GM19468 (cell line): Measurements from ENCODE around the gene CCNQ.
"Not testable (repeated sequence)": the region's sequence is repeated elsewhere in the genome, so short reads cannot be mapped to it uniquely, and the experiment has no call there.

Experiments used
- ATAC-seq: cut with Tn5 transposase; IDR thresholded peaks from one replicate; pipeline ENCODE4 v1.9.1; 2021; ENCODE audit warnings: mild to moderate bottlenecking, moderate library complexity, moderate number of reproducible peaks; ENCODE audit not compliant: unreplicated experiment; ENCODE audit errors: extremely low read depth

Gene CCNQ

DNA sequence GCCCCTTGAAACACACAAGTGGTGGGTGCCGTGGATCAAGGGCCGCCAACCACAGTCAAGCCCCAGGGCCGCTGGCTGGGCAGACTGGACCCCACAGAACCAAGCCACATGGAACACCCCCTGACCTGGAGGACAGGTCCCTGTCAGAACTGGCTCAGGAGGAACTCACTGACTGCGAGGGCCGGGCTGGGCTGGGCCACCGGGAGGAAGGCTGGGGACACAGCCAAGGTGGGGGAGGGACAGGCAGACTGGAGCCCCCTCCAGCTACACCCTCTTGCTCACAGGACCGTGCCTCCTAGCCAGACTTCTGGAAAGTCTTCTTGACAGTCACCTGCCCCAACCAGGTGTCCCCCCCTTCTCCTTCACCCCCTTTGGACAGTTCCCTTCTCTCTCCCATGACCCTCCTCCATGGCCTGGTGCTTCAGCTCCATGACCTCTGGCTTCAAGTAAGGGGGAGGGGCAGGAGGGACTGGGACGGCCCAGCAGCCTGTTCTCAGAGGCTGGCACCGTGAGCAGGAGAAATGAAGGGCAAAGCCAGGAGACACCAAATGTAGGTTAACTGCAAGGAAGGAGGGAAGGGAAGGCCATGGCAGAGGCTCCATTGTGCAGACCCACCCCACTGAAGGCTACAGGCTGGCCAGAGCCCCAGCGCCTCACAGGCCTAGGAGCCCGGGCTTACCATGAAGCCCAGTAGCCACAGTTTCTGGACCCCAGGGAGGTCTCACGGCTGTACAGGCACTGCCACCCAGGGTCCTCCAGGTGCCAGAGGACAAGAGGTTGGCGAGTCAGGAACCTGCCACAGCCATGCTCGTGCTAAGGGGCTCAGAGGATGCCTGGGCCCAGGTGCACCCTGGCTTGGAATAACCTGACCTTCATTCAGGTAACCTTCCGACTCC is 25.5 kb upstream of the CCNQ start:
- ATAC-seq, result no peak

DNA sequence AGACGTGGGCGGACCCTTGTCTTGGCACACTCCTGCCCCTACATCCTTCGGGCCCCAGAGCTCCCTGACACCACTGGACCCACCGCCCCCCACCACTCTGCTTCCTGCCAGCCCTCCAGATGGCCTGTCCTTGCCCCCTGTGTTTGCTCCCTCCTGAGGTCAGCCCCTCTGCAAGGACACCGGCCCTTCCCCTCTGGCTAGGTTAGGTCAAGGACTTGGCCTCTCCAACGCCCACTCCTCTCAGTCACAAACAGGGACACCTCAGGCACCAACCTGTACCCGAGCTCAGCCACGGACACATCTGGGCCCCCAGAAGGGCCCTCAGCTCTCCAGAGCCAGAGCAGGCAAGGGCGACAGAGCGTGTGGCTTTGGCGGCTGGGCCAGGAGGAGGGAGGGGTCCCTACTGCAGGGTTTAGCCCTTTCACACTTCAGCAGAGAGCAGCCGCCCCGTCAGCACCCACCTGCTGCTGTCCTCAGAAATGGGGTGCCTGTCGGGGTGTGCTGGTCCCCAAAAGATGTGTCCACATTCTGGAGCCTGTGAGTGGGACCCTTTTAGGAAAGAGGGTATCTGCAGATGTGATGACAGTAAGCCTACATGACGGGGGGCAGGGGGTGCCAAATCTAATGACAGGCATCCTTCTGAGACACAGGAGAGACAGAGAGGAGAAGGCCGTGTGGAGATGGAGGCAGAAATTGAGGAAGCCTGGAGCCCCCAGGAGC is 24.5 kb upstream of the CCNQ start:
- ATAC-seq, result no peak

DNA sequence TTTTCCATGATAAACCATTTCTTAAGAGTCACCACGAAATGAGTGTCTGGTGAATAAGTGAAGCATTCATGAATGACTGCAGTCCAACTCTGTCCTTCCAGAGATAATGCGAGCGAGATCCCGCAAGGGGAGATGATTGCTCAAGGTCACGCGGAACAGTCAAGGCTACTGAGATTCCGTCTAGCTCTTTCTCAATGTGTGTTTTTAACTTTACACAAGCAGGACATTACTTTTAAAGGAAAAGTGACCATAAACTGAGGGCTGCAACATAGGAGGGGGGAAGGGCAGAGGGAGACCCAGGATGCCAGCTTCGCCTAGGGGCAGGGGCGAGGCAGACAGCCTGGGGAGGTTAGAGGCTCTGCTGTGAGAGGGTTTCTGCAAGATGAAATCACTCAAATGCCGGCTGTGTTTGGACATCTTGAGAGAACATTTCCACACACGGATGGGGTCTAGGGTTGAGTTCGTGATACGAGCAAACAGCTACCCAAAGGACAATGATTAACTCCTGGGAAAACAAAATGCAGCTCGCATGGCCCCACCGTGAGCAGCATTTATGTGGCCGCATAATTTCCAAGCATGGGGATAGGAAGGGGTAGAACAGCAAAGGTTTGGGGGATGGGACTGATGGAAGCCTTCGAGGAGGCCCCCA is 23.8 kb upstream of the CCNQ start:
- ATAC-seq, result no peak

DNA sequence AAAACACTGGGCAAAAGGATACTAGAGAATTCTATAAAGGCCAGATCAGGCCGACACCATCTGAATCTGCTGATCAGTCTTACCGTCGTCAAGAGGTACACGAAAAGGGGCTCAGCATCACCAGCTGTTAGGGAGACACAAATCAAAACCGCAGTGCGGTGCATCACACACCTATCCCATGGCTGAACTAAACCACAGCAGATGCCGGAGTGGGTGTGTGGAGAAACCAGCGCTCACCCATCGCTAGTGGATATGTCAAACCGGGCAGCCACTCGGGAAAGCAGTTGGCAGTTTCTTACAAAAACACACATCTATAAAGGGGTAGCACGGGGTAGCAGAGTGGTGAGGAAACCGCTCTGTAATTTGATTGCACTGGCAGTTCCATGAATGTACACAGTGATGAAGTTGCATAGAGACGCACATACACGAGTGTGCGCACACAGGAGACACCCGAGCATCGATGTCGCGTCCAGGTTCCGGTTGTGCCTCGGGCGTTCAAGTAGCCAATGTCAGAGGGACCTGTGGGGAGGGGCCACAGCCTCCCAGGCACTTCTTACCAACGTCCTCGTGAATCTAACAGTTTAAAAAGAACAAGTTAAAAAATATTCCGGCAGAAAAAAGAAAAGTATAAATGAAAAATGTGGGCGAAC is 23.1 kb upstream of the CCNQ start:
- no peak for ATAC-seq

DNA sequence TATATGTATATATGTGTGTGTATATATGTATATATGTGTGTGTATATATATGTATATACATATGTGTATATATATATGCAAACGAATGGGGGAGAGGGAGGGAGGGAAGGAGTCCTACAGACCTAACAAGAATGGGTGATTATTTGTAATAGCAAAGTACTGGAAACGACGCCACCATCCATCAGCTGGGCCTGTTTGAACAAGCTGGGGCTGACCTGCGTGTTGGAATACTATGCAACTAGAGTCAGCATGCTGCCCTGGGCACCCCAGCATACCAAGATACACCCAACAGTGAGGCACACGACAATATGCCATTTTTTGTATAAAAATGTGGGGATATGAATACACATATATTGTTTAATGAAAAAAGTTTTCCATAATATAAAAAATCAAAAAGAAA is 21.6 kb upstream of the CCNQ start:
- ATAC-seq, result no peak

DNA sequence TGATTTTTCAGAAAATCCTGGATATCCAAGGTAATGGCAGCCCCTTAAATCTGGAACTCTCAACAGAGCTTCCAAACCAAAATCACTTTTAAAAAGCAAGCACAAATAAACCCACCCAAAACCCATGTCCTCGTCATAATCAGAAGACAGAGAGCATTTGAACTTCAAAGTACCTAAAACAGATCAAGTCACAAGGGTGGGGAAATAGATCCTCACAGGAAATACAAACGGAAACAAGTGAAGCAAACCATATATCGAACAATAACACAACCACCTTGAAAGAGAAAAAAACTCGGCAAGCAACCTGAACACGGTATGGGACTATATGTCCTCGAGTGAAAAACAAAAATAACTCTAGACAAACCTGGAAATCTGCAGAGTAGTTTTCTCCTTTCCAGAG is 15.9 kb upstream of the CCNQ start:
- no peak for ATAC-seq

DNA sequence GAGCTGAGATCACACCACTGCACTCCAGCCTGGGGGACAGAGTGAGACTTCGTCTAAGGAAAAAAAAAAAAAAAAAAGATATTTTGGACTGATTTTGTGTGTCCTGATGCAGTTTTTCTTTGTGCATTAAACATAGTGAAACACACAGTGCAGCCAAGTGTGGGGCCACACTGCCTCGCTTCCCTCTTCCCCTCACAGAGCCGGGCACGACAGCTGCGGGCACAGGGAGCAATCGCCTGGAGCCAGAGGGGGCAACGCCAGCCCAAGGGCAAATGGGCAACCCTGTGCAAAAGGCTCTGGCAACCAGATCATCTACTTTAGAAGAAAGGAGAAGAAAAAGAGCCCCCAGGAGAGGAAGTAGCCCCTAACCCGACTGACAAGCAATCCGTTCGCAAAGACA is 13.5 kb upstream of the CCNQ start:
- no peak for ATAC-seq

DNA sequence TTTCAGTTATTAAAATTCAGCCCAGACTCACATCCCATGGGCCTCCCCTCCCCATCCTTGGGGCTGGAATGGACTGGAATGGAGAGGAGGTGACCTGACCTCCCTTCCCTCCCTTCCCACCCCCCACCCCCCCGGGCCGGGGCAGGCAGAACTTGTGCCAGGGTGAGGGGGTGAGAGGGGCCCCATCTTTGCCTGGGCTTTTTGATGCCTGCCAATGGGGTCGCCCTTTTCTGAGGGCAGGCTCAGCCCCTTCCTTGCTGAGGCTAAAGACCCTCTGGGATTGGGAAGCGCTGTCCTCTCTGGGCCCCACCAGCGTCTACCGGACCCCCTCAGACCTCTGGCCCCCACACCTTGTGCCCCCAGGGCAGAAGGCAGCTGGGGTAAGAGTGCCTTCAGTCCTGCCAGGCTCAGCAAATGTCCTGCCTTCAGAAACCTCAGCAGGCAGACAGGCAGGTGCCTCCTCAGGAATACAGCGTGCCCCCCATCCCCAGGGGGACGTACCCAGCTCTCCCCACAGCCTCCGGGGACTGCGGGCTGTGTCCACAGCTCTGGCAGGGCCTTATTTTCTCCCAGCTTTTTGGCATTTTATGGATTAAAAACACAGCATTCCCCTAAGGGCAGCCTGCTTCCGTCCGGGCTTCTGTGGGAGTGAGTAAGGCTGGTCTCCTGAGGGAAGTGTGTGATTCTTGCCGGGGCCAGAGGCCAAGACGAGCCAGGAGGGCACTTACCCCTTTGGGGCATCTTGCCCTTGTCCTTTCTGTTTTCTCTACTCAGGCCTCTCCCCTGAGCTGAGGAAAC is 12.6 kb upstream of the CCNQ start:
- no peak for ATAC-seq

DNA sequence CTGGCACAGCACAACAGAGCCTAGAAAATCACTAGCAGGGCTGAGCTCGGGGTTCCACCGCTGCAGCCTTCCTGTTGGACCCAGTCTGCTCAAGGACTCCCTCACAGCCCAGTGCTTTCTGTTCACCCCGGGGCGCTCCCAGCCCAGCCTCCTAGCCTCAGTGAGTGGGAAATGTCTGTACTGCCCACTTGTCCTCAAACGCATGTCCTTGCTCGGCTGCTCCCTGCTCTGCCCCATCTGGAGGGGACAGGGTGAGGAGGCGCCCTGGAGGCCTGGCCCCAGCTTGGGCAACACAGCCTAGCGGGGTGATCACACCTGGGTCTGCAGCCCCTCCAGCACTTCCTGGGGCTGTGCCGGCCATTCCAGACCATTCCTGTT is 11.9 kb upstream of the CCNQ start:
- no peak for ATAC-seq

DNA sequence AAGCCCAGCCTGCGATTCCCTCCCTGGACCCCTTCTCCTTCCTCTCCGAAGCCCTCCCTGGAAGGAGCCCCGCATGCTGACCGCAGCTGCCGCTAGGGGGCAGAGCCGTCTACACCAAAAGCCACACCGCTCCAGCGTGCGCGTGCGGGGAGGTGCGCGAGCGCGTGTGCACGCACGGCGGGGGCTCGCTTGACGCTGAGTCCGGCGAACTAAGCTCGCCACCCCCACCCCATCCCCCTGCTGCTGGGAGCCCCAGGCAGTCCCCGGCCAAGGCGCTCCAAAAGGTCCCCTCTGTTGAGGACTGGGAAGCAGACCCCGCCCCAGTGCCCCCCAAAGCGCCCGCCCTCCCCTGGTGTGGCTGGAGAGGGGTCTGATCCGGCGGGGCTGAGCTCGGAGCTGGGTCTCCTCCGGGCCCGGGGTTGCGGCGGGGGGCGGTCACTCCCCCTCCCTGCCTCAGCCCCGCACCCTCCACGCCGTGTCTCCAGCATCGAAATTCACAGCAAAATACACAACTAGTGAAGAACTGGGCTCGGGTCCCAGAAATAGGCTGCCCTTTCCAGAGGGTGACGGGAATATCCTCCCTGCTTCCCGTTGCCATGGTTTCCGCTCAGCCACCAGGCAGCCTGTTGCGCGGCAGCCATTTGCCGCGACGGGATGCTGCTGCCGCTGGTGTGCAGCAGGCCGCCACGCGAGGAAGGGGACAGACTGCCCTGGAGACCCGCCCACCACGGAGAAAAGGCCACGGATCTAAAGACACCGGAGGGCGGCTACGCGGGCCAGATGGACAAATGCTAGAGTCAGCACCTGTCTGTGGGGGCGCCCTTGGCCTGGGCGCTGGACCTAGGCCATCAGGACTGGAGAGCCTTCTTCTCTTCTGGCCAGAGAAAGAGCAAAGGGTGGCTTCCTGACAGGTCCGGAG is 11.2 kb upstream of the CCNQ start:
- ATAC-seq, result no peak

DNA sequence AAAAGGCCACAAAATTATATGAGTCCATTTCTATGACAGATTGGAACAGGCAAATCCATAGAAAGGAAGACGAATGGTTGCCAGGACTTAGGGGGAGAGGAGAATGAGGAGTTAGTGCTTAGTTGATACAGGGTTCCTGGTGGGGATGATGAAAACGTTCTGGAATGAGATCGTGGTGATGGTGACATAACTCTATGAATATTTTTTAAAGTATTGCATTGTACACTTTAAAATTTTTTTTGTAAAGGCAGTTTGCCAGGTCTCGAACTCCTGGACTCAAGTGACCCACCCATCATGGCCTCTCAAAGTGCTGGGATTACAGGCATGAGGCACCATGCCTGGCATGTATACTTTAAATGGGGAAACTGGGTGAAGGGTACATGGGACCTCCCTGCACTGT is 9.9 kb upstream of the CCNQ start:
- ATAC-seq, result no peak

DNA sequence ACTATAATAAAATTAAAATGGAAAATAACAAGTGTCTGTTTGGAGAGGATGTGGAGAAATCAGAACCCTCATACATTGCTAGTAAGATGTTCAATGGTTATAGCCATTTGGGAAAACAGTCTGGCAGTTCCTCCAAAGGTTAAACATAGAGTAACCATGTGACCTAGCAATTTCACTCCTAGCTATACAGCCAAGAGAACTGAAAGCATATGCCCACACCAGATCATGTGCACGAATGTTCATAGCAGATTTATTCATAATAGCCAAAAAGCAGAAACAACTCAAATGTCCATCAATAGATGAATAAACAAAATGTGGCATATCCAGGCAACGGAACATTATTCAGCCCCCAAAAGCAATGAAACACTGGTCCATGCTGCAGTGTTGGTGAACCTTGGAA is 9.4 kb upstream of the CCNQ start:
- ATAC-seq, result no peak

DNA sequence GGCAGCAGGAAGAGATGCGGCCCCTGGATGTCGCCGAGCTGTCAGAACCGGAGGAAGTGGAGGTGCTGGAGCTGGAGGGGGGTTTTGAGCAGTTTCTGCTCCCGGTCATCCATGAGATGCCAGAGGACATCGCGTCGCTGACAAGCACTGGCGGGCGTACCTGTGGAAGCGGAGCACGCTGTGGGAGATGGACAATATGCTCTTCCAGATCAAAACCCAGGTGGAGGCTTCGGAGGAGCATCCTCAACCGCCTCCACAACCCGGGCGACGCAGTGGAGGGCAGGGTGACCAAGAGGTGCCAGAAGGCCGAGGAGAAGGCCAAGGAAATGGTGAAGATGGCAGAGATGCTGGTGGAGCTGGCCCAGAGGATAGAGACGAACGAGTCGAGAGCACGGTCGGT is 7.6 kb upstream of the CCNQ start:
- no peak for ATAC-seq

DNA sequence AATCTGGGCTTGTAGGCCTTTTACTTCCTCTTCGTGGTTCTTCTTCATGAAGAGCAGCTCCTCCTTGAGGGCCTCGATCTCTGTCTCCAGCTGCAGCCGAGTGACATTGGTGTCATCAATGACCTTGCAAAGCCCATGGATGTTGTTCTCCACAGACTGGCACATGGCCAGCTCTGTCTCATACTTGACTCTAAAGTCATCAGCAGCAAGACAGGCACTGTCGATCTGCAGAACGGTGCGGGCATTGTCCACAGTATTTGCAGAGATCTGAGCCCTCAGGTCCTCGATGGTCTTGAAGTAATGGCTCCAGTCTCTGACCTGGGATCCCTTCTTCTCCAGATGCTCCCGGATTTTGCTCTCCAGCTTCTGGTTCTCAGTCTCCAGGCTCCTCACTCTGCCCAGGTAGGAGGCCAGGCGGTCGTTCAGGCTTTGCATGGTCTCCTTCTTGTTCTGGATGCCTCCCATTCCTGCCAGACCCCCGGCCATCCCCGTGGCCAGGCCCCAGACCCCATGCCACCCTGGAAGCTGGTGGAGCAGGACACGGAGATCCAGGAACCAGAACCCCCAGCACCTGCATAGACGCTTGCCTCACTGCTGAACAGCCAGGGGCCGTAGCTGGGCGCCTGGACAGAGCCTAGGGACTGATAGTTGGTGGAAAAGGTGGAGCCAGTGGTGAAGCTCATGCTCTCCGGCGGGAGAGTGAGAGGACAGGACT is 5.9 kb upstream of the CCNQ start:
- not testable (repeated sequence) for ATAC-seq

DNA sequence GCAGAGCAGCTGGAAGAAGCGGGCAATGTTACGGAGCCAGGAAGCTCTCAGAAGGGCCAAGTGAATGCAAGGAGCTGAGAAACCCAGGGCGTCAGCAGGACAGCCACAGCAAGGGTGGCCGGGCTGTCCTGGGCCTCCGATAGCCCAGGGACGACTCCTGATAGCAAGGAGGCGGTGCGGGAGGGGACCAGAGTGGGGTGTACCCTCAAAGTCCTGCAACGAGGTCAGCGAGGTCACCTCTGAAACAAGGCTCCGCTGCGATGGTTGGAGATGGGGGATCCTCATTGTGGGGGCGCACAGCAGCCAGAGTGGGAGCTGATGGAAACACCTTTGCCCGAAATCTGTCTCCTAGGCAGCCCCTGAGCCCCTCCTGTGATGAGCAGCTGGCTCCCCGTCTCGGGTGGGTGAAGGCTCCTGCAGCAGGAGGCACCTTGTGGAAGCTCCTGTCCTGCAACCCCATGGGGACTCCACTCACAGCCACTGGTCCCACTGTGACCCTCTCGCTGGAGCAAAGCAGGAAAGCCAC is 4.3 kb upstream of the CCNQ start:
- no peak for ATAC-seq

DNA sequence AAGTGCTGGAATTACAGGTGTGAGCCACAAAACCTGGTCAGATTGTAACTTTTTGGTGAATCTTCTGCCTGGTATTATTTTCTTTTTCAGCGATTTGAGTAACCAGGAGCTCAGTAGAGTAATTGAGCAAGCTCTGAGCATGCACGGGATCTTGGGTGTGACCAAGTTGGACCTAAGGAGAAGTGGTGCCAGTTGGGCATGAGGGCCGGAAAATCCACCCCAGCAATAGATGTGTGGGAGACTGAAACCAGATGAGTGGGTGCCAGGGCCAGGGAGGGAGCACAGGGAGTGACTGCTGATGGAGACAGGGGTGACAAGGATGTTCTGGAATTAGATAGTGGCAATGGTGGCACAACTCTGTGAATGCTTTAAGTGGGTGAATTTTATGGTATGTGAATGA is 3.7 kb upstream of the CCNQ start:
- ATAC-seq, result no peak

DNA sequence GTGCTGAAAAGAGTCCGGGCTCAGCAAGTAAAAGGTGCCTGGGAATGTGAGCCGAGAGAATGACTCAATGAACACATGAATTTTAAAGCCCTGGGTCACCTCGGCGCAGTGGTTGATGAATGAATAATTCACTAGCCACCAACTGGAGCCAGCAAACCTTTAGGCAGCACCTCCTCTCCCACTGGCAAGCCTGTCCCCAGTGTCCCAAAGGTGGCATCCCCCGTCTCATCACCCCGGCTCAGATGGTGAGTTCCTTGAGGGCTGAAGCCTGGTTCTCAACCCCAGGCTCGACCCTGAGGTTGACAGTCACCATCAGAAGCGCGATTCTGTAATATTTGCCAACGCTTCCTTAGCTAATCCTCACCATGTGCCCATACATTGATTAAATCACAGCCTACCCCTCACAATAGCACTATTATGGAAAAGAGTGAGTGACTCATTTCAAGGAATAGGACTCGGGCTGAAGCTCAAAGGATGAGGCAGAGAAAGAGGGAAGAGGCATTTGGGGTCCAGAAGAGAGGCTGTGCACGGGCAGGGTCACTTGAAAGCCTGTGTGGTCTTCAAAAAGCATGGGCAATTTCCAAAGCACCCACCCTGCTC is 2.7 kb upstream of the CCNQ start:
- ATAC-seq, result no peak

DNA sequence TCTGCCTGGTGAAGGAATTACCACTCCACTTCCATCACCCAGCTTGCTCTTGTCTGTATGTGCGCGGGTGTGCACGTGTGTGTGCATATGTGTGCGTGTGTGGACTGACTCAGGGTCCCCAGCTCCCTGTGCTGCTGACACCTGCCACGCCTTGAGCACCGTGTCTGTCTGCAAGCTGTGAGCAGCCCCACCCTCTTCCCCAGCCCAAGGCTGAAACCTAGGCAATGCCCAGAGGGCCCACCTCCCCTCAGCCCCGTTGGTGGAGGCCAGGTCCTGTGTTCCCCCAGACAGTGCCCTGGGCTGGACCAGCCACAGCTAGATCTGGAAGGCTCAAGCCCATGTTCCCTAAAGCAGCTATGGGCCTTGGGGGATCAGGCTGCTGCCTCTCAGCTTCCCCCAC is 2.0 kb upstream of the CCNQ start:
- no peak for ATAC-seq
